Spleen (tissue), 11 donors: ENCODE measurements around the gene HEG1. TPM values are rescaled to one million over a fixed set of nuclear protein-coding genes. Genes with fewer than 3 reads are reported as not detected.

Experiments
- DNase-seq: peaks from one replicate; pipeline ENCODE4 v3.0.0-alpha.2; 2020
- H3K27ac ChIP-seq, 8 donors: fragments of 200-600 bp; sonication (generic) in 7 of 8; 1 replicate in 4 of 8; 2 replicates in 4 of 8; pipeline versions ENCODE4 v1.5.0 to v1.8.0; 2016 to 2021; ENCODE audit warnings: inconsistent platforms in 4 of 8, mild to moderate bottlenecking in 4 of 8, moderate library complexity in 1 of 8
- H3K27me3 ChIP-seq, 7 donors: fragments of 200-600 bp; sonication (generic) in 6 of 7; replicated peaks in 1 of 7; 1 replicate in 4 of 7; 2 replicates in 3 of 7; pipeline versions ENCODE4 v1.5.0 to v1.8.0; 2016 to 2021; ENCODE audit warnings: inconsistent platforms in 3 of 7, mild to moderate bottlenecking in 1 of 7
- H3K36me3 ChIP-seq, 6 donors: fragments of 200-600 bp; sonication (generic) in 5 of 6; 1 replicate in 4 of 6; 2 replicates in 2 of 6; pipeline versions ENCODE4 v1.5.0 to v1.8.0; 2016 to 2021; ENCODE audit warnings: inconsistent platforms in 2 of 6
- H3K4me1 ChIP-seq, 6 donors: fragments of 200-600 bp; sonication (generic) in 5 of 6; 1 replicate in 3 of 6; 2 replicates in 3 of 6; pipeline versions ENCODE4 v1.5.0 to v1.8.0; 2016 to 2021; ENCODE audit warnings: inconsistent platforms in 3 of 6
- H3K4me3 ChIP-seq, 8 donors: fragments of 200-600 bp; sonication (generic) in 7 of 8; 1 replicate in 4 of 8; 2 replicates in 4 of 8; pipeline versions ENCODE4 v1.5.0 to v1.8.0; 2016 to 2021; ENCODE audit warnings: inconsistent platforms in 4 of 8, mild to moderate bottlenecking in 4 of 8, moderate library complexity in 2 of 8
- H3K9me3 ChIP-seq, 8 donors: fragments of 200-600 bp; sonication (generic) in 7 of 8; 1 replicate in 4 of 8; 2 replicates in 4 of 8; pipeline versions ENCODE4 v1.5.0 to v1.8.0; 2016 to 2021; ENCODE audit warnings: inconsistent platforms in 4 of 8
- CTCF ChIP-seq, 11 experiments: fragments of 200-600 bp in 7 of 11; fragments of 450-650 bp in 4 of 11; sonication (generic) in 4 of 11; IDR thresholded peaks in 8 of 11; conservative IDR thresholded peaks in 3 of 11; 1 replicate in 7 of 11; 2 replicates in 4 of 11; pipeline versions ENCODE4 v1.4.0 to v1.8.0; 2016 to 2021; ENCODE audit warnings: antibody characterized with exemption in 11 of 11, inconsistent platforms in 4 of 11, mild to moderate bottlenecking in 1 of 11
- POLR2A ChIP-seq, 3 donors: fragments of 450-650 bp; IDR thresholded peaks; one replicate each; pipeline ENCODE4 v1.5.1; 2017; ENCODE audit warnings: antibody characterized with exemption in 3 of 3, mild to moderate bottlenecking in 1 of 3
- POLR2AphosphoS5 ChIP-seq, 3 donors: sonication (generic); formaldehyde crosslinking; IDR thresholded peaks; one replicate each; pipeline ENCODE4 v1.5.1; 2017; ENCODE audit warnings: antibody characterized with exemption in 3 of 3
- WGBS, 5 donors: extraction: QIAGEN DNeasy Blood & Tissue Kit in 3 of 5; methylation state at CpG; one replicate each; pipeline versions ENCODE4 v1.1.5 to v1.1.7; 2013 to 2018; 5-methylcytosine and 5-hydroxymethylcytosine counted together
- intact Hi-C: fragments of 100-400 bp; cut with DNase I; formaldehyde crosslinking; loops from one replicate; pipeline ENCODE4 v1.15.0; 2023; ENCODE audit warnings: low total_unique reads
- polyA plus RNA-seq, 3 donors: library from polyadenylated mRNA; stranded (reverse); fragments of 200-250 nt; gene quantifications; one replicate each; pipeline ENCODE4 v1.2.1, GENCODE V29; 2013
- total RNA-seq, 7 donors: library from RNA; depleted of rRNA in 3 of 7; stranded (reverse); fragments of >200 nt in 3 of 7; fragmentation: NEBNext Ultra II Directional in 4 of 7; extraction: Animal tissue kit (Norgen Biotek cat#: 25700) in 4 of 7; gene quantifications; one replicate each; pipeline versions ENCODE4 v1.1.0 to v1.2.1, GENCODE V29; 2016 to 2021
- donor health status: healthy with polysubstance abuse.
- donor health status: DM: no; HTN: no; CAD: no; lungs with moderate emphysema.
- donor health status: DM: no; HTN: no; CAD: no.
- donor health status: Bipolar disorder and iron deficiency.
- donor health status: healthy.
- donor health status: DM: no; HTN: no; CAD: no.
- donor health status: DM: yes; HTN: yes; CAD: no.

HEG1 gene
- total and polyA plus RNA-seq, 10 donors = 3.1 to 87.9 (median 64.7) TPM

DNA sequence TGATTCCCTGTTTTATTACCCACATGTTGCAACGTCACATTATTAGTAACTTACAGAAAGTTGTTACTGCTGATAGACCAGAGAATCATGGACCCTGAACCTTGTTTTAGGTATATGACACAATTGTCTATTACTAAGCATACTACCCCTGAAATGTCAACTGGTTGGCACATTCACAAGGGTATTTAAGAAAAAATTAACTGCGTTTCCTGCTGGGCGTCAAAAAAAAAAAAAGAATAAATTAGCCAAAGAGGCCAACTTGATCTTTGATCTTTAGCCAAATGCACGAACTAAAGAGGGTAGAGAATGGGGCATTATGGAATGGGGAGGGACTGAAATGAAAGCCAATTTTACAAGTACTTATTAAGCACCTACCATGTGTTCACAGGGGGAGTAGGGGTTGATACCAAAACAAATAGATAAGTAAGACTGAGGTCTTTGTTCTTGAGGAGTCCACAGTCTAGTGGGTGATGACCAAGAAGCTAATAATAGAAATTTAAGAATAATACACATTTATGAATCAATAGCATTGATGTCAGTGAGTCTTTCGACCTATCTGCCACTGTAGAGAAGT, 103.4 kb downstream of the HEG1 start:
- H3K27me3 ChIP-seq = no peaks in the 10 kb centered on the region
- peak overlapping the region in 2 of 8 donors; percentile 9 to 43 for H3K27ac ChIP-seq
- H3K4me3 ChIP-seq = no peak overlapping the region
- H3K4me1 ChIP-seq = no peaks in the 10 kb centered on the region
- TF ChIP-seq POLR2A (IDR thresholded peaks at IDR 0.05) = no peak
- TF ChIP-seq POLR2AphosphoS5 (IDR thresholded peaks at IDR 0.05) = no peak
- TF ChIP-seq CTCF (IDR thresholded peaks at IDR 0.05 in 8 of 11, conservative IDR thresholded peaks at IDR 0.05 in 3 of 11) = no peak
- peaks cover 0 to 4% (median 0%) of the 10 kb centered on the region in 8 donors for H3K9me3 ChIP-seq
- H3K36me3 ChIP-seq = no peaks in the 10 kb centered on the region
- 58 to 74% (median 66%) methylated on average over 5 of the region's 5 CpGs for WGBS, 5 donors
- no peak for DNase-seq
- intact Hi-C loops = no loop called here

- 74 to 87% (median 80%) methylated on average over 8 of the region's 8 CpGs for WGBS, 5 donors
- TF ChIP-seq POLR2A (IDR thresholded peaks at IDR 0.05) (no peak), POLR2AphosphoS5 (IDR thresholded peaks at IDR 0.05) (no peak), CTCF (IDR thresholded peaks at IDR 0.05 in 8 of 11, conservative IDR thresholded peaks at IDR 0.05 in 3 of 11) (no peak)
- Histone ChIP-seq H3K9me3 (peaks cover 0 to 4% (median 0%) of the 10 kb centered on the region in 8 donors), H3K4me3 (no peak overlapping the region), H3K27me3 (no peaks in the 10 kb centered on the region), H3K4me1 (no peaks in the 10 kb centered on the region), H3K36me3 (no peaks in the 10 kb centered on the region), H3K27ac (peak overlapping the region in 3 of 8 donors; percentile 9 to 43 (median 21))
- intact Hi-C loops = no loop called here
- DNase-seq = no peak
Measured at GRCh38 chr3:124951511-124952281, 104.1 kb downstream of the HEG1 start.

- 81 to 92% (median 88%) methylated on average over 3 of the region's 3 CpGs for whole genome bisulfite sequencing, 5 donors
- Histone ChIP-seq H3K36me3 (no peaks in the 10 kb centered on the region), H3K4me3 (no peak overlapping the region), H3K9me3 (no peaks in the 10 kb centered on the region), H3K27me3 (no peaks in the 10 kb centered on the region), H3K27ac (no peak overlapping the region), H3K4me1 (no peaks in the 10 kb centered on the region)
- TF ChIP-seq POLR2AphosphoS5 (IDR thresholded peaks at IDR 0.05) = no peak
- no peak for TF ChIP-seq POLR2A (IDR thresholded peaks at IDR 0.05)
- TF ChIP-seq CTCF (IDR thresholded peaks at IDR 0.05 in 8 of 11, conservative IDR thresholded peaks at IDR 0.05 in 3 of 11) = no peak
- DNase-seq = no peak
- intact Hi-C loops = no loop called here
Measured at GRCh38 chr3:124950026-124950425, 105.8 kb downstream of the HEG1 start.

DNA sequence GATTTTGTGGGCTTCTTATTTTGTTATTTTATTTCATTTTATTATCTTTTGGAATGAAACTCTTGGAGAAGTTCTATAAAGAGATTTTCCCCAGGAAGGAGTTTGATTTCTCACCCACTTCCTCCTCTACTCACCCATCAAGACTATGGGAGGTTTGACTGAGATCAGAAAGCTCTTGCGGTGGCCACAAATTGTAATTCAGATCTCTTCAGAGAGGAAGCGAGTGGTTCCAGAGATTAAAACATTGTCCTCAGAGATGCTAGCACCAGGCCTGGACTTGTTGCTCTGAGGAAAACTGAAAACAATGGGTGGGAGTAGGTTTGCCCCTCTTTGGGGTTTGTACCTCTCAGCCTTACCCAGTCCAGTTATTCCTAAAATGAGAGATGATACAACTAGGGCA, 113.2 kb downstream of the HEG1 start:
- intact Hi-C loops = no loop called here
- Histone ChIP-seq H3K4me3 (no peak overlapping the region), H3K9me3 (no peaks in the 10 kb centered on the region), H3K4me1 (no peaks in the 10 kb centered on the region), H3K27ac (no peak overlapping the region), H3K27me3 (no peaks in the 10 kb centered on the region), H3K36me3 (no peaks in the 10 kb centered on the region)
- DNase-seq = no peak
- 62 to 90% (median 88%) methylated on average over 2 of the region's 2 CpGs for WGBS, 5 donors
- no peak for TF ChIP-seq POLR2AphosphoS5 (IDR thresholded peaks at IDR 0.05)
- TF ChIP-seq POLR2A (IDR thresholded peaks at IDR 0.05) = no peak
- no peak for TF ChIP-seq CTCF (IDR thresholded peaks at IDR 0.05 in 8 of 11, conservative IDR thresholded peaks at IDR 0.05 in 3 of 11)
